Measurements from ENCODE around the gene FBXO41.

FBXO41 gene

DNA sequence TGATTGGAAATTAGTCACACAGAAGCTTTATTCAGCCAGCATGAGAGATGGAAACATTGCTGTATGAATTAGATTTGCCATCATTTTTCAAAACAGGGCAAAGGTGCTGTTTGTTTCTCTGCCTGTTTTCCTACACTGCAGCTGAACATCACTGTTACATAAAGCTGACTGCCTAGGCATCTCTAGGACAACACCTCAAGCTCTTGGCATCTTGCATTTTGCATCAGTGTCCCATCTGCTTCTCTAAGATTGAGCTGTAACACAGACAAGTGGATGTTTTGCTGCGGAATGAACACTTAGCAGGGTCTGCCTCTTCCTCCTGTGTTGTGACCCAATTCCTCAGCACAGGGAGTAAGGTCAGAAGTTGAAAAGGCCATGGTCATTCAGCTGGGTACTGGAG lies 45.3 kb downstream of the FBXO41 start:
- no peak for DNase-seq

DNA sequence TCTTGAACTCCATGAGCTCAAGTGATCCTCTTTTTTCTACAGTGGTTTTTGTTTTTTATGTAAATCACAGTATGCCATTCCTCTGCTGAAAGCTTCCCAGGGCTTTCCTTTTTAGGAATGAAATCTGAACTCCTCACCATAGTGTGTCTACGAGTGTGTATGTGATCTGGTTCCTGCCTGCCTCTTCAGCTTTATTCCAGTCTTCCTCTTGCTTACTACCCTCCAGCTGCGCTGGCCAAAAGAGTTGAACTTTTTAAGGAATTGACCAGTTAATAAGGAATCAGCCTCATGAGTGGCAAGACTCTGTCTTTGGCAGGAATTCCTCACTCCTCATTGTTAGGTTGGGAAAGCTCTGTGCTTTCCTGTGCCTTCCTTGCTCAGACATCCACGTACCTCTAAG lies 46.1 kb downstream of the FBXO41 start:
- DNase-seq, result no peak

DNA sequence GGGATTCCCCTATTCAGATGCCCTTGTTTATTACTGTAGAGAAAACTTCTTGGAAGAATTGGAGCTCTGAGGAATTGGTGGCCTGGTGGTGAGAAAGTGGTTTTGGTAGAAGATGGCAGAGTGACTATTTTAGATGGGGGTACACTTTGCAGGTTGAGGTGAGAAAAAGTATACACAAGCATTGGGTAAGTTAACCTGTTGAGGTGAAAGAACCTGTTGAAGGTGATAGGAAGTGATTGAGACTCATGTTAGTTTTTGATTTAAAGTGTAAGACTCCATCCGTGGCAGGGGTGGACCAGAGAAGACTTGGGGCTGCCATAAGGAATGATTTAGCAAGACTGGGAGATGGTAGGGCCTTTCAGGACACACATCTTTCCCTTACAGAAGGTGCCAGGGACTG lies 47.1 kb downstream of the FBXO41 start:
- DNase-seq, result no peak

DNA sequence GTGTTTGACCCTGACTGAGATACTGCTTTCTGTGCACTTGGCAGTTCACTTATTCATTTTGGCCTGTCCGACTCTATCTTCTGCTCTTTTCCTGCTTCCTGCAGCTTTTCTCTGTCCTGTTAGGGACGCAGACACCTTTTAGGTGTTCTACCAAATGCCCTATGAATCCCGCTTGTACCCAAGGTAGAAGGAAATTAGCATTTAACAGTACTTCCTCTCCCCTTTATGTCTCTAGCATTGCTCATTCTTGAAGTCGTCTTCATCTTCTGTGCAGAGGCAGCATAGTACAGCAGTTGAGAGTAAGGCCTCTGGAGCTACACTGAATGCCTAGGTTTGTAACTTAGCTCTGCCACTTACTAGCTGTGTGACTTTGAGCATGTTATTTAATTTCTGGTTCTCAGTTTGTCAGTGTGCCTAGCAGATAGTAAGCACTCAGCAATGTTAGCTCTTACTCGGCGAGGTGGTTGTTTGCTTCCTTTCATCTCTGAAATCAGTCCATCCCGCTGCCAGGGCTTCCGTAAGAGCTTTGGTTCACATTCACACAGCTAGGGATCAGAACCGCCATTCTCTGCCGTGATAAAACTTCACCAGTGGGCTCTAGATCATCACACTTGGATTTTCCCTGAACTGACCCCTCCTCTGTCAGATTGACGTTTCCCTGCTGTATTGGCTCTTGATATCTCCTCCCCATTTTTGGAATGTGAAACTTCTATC lies 48.8 kb downstream of the FBXO41 start:
- DNase-seq, result no peak

DNA sequence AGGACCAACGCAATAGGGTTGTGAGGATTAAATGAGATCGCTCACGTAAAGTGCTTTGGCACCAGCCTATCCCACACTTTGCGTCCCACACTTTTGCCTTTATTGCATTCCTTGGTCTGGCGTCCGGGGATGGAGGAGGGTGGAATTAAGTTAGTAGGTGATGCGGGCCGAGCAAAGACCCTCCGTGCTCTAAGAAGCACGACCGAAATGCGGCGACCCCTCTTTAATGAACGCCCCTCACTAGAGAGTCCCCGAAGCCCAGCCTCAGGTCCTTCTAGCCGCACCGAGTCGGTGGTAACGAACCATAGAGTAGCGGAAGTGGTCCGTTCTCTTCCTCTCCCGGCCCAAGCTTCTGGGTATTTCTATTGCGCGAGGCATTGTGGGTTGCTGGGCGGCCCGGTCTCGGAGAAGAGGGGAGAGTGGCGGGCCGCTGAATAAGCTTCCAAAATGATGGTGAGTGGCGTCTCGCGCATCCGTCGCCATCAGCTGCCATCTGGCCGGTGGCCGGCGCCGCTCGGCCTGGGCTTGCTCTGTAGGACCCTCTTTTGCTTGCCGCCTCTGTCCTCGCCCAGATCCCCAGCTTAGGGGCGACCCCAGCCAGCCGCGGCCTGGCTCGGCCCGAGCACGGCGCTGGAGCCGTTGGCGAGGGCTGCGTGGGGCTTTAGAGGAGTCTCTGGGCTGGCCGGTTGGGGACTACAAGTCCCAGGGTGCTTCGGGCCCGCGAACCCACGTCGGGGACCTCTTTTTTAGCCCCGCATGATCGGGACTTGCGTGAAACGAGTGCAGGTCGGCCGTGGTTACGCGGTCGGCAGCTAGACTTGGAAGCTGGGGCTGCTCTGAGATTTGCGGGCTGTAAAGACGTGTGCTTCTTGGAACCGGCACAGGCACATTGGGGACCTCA lies 50.1 kb downstream of the FBXO41 start, which contains the start of gene CCT7:
TSS of gene CCT7 (plus strand) at position 377 of the 901 bp plus-strand sequence. CDS start at position 448, 71 bp downstream.
- peak; percentile 94 for DNase-seq

DNA sequence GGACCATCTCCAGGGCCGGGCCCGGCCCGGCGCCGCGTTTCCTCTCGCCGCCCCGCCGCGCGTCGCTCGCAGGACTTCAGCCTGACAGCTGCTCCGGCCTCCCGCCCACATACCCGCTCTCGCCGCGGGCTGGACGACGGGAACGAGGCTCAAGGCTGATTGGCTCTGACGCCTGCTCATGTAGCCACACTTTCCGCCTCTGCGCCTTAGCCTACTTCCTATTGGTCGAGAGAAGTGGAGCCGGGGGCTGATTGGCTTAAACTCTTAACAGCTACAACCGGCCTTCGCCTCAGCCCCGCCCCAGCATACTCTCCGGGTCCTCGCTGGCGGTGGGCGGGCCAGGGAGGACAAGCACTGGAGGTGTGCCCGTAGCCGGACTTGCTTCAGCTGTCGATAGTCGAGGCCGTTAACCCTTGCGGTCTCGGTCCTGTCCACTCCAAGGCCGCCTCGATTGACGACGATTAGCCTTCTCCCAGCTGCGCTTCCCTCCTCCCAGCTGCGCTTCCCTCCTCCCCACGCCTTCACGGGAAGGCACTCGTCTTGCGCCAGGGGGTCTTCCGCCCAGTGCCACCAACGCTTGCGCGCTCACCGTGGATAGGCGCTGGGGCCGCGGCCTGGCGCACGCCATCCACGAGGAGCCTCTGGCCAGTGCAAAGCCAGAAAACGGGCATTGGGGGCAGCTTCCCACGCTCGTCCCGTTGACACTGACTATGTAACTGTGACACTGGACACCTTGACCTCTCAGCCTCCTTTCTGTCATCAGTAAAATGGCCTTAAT lies 50.9 kb downstream of the FBXO41 start, which contains the start of gene PRADC1:
TSS of gene PRADC1 (minus strand) at position 86 of the 778 bp plus-strand sequence. CDS start at position 7, 79 bp downstream.
- DNase-seq, result peak; percentile 99

DNA sequence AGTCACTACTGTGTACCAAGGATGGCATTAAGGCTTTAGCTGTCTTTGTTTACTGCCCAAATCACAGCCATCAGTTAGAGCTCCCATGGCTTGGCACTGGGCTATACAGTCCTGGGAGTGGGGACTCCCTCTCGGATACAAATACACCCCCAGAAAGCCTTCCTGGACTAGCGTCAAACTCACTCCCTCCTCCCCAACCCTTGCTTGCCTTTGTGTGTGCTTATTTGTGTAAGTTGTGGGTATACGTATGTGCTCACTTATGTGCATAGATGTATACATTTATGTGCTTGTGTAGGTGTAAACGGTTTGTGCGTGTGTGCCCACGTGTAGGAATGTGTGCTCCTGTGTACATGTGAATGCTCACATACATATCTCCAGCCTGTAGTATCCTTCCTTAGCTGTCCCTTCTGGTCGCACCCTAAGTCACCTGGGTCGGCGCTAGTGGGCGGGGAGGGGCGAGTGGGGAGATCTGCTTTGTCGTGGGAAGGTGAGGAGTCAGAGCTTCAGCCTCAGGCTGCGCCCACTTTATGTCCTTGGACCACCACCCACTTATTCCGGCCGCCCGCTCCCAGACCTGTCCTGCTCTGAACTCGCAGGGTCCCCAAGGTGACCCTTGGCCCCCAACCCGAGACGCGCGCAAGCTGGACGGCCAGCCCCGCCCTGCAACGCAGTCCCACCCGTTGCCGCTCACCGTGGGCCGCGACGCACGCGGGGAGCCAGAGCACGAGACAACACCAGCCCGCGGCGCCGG lies 51.7 kb downstream of the FBXO41 start:
- no peak for DNase-seq

DNA sequence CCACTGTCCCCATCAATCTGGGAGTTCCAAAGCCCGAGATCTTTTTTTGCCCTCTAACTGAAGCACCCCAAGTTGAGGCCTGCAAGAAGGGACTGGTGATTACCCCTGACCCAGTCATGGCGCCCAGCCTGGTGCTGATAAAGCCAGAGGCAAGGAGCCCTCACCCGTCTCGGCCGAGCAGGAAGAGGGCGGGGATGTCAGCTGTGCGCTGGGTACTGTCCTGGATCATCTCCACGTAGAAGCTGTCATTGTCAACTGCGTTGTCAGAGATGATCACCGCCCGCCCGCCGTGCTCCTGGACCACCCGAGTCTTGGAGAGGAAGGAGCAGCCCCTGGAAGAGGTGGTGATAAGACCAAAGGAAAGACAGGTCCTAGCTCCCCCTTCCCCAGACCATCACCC lies 55.6 kb downstream of the FBXO41 start:
- DNase-seq, result no peak

DNA sequence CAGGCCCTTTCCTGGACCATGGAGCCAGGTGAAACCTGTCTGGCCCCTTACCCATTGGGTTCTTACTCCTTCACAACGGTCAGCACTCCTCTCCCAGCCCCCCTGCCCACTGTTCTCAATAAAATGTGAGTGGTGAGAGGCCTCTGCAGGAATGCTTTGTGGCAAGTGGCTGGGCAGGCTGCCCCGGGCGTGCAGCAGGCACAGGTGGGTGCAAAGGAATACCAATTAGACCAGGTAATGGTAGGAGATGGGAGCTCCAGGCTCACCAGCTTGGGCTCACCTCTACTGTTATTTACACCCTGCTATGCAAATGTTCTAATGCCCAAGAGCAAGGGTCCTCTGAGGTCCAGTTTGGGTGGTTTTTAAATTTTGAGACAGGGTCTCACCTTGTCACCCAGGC lies 57.2 kb downstream of the FBXO41 start:
- no peak for DNase-seq

DNA sequence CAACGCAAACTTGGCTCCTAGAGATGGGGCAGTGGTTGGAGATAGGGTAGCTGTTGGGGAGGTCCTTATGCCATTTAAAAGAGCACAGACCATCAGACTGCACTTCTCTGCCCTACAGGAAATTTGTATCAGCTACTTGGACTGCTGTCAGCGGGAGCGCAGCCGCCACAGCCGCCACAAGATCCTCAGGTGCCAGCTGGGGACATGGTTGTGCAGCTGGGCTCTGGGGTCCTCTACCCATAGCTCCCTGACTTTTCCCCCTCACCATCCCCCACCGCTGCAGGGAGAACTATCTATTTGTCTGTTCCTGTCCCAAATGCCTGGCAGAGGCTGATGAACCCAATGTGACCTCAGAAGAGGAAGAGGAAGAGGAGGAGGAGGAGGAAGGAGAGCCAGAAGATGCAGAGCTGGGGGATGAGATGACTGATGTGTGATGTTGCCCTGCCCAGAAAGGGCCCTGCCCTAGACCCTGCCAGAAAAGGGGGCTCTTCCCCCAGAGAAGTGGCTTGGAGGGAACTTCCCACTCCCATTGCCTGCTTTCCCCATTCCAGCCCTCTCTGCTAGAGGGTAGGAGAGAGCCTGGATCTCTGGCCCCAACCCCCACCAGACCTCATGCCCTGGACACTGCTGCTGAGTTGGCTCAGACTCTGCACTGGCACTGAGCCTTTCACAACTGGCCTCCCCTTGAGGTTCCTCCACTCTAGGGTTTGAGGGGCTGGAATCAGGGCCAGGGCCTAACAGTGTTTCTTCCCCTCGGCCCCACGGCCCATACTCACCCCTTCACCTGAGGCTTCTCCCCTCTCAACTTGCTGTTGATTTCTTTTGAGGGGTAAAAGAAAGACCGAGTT lies 58.5 kb downstream of the FBXO41 start:
- no peak for DNase-seq

DNA sequence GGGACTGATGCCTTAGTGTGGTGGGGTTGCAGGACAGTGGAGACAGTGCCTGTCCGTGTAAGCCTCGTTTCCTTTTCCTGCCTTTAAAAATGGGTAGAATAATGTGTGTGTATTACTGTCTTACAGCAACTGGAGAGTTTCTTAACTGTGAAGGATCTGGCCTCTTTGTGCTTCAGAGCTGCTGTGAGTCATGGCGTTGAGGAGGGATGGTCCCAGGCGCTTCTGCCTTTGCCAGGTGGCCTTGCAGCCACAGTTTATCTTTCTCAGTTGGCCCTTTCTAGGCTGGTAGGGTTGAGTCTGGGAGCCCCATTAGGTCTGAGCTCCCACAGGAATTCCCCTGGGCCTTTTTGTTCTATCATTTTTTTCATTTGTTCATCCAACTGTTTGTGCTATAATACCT lies 60.5 kb downstream of the FBXO41 start:
- DNase-seq, result no peak

DNA sequence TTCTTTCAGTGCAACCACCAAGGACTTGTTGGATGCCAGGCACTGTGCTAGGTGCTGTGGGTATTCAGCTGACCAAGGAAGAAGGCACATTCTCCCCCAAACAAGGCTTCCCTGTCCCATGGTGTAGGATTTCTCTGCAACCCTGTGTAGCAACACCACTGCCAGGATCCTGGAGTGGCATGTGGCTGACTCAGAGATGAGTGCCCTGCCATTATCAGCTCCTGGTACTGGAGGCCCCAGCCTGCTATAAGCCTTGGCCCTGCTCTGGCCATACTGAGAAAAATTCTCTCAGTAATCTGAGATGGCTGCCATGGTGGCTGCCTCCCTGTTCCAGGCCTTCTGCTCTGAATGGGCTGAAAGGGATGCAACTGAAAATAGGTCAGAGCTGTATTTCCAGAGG lies 66.0 kb downstream of the FBXO41 start:
- DNase-seq, result no peak

DNA sequence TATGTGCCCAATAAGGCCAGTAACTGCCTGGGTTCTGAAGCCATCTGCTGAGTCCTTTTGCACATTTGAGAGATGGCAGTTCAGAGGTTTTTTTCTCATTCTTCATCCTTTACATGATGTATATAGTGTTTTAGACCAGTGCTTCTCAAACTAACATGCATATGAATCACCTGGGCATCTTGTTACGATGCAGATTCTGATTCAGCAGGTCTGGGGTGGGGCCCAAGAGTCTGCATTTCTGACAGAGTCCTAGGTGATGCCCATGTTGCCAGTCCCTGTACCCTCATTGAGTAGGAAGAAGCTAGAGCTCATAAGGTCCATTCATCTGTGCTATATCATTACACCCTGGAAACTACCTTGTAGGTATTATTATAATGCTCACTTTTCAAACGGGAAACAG lies 66.5 kb downstream of the FBXO41 start:
- no peak for DNase-seq

DNA sequence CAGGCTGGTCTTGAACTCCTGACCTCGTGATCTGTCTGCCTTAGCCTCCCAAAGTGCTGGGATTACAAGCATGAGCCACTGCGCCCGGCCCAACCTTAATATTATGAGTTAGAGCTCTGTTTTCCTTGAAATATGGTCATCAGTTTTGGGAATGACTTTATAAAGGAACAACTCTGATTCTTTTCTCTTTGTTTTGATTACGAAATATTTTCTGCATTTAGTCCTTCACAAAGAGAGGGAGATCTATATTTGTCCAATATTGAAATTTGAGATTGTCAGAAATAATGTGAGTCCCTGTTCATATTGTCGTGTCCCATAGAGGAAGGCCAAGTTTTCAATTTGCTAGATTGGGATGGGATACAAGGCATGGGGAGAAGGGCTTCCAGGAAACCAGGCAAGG lies 67.1 kb downstream of the FBXO41 start:
- no peak for DNase-seq

DNA sequence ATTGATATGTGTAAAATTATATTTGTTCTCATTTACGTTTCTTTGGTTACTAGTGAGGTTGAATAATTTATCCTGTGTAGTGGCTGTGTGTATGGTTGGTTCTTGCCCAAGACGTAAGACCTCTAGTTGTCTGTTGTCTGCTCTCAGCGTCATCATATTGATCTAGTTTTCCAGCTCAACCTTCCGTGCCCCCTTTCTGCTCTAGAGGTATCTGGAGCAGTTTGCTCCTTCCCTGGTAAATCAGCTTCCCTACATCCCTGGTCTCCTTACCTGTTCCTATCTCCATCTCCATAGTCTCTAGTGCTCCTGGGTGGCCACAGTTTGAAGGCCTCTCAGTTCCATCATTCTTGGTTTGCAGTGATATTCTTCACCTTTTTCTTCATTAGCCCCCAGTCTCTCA lies 69.0 kb downstream of the FBXO41 start:
- no peak for DNase-seq

DNA sequence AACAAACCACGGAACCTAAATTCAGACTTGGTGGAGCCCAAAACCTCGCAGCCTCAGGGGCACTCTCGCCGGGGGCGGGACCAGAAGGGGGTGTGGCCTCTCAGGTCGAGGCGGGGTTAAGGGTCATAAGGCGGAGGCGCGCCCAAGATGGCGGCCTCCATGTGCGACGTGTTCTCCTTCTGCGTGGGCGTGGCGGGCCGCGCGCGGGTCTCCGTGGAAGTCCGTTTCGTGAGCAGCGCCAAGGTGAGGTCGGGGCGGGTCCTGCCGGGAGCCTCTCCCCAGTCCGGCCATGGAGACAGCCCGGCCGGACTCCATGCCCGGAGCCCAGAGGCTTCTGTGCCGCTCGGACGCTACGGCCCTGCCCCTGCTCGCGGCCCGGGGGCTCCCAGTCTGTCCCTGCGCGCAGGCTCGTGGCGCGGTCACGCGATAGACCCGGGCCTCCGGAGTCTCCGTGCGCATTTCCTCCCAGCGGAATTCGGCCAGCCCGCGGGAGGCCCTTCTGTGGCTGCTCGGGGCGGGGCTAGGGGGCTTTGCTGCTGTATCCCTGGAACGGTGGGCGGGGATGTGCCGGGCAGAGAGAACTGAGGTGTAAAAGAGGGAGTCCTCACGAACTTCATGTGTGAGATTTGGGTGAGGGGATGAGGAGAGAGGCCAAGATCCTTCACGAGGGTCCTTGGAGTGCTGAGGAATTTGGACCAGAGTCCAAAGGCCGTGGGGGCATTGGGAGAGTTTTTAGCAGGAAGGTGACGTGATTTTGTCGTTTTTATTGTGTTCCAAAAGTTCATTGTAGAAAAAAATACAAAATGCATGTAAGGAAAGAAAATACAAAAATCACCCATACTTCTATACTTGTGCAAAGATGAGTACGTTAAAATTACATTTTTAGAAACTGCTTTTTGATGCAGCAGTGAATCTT lies 69.9 kb downstream of the FBXO41 start, which contains the start of gene SMYD5:
TSS of gene SMYD5 (plus strand) at position 126 of the 916 bp plus-strand sequence. CDS start at position 148, 22 bp downstream.
- peak; percentile 80 for DNase-seq

DNA sequence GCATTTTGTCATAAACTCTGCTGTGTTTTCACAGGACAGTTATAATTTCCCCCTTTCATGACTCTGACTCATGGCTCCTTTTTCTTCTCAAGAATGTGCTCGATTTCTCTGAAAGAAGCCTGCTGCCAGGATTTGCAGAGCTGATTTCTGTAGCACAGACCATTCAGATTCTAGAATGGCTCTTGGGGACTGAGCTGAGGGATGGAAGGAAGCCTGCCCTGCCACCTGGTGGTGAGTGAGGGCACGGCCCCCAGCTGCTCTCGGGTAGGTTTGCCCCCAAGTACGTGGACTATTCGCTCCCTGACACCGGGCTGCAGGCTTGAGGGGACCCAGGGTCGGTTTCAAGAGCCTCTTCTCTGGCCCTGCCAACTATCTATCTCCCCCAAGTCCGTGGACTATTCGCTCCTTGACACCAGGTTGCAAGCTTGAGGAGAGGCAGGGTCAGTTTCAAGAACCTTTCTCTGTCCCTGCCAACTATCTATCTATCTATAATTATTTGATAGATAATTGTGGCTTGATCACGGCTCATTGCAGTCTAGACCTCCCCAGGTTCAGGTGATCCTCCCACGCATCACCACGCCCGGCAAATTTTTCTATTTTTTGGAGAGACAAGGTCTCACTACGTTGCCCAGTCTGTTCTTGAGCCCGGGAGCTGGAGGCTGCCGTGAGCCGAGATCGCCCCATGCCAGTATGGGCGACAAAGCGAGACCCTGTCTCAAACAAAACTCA lies 71.7 kb downstream of the FBXO41 start:
- DNase-seq, result peak; percentile 60

DNA sequence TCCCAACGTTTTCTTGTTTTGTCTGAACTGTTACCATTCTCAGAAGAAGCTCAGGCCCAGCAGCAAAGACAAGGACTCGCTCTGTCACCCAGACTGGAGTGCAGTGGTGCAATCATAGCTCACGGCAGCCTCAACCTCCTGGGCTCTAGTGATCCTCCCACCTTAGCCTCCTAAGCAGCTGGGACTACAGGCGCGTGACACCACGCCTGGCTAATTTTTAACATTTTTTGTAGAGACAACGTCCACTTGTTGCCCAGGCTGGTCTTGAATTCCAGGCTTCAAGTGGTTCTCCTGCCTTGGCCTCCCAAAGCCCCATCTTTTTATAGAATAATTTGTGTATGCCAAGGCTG lies 72.2 kb downstream of the FBXO41 start:
- no peak for DNase-seq

DNA sequence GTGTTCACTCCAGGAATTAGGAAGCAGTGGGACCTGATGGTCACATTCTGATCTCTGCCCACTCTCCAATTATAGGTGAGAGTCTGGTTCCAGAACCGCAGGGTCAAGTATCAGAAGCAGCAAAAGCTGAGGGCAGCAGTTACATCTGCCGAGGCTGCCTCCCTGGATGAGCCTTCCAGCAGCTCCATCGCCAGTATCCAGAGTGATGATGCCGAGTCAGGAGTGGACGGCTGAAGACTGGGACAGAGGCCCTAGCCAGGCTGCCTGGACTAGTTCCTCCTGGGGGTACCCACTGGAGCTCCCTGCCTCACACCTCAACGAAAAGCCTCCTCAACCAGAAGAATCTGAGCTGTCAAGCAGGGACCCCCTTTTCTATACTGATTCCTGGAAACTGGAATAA lies 73.6 kb downstream of the FBXO41 start:
- DNase-seq, result no peak

DNA sequence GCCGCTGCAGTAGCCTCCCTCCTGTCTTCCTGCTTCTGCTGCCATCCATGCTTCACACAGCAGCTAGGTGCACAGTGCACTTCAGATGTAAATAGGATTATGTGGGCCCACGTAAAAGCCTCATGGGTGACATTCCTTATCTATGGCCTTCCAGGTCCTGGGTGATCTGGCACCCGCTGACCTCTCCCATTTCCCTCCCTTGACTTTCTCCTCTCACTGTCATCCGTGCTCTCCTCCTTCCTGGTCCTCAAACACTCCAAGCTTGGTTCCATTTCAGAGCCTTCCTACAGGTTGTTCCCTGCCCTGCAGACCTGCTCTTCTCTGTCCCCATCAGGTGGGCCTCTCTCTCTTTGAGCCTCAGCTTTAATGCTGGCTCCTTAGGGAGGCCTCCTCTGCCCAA lies 74.3 kb downstream of the FBXO41 start:
- no peak for DNase-seq
